Parathyroid adenoma (tissue), 2 donors: ENCODE results near the gene STXBP5.
"Not testable (repeated sequence)": the region's sequence is repeated elsewhere in the genome, so short reads cannot be mapped to it uniquely, and the experiment has no call there.

Experiments used
- H2AFZ ChIP-seq: fragments of 300-600 bp; sonication (generic); one replicate; pipeline ENCODE4 v1.7.0; 2017; ENCODE audit warnings: antibody characterized with exemption, mild to moderate bottlenecking
- H3K27ac ChIP-seq: fragments of 300-600 bp; sonication (generic); one replicate; pipeline ENCODE4 v1.7.0; 2017
- H3K27me3 ChIP-seq: fragments of 300-600 bp; sonication (generic); one replicate; pipeline ENCODE4 v1.7.0; 2017; ENCODE audit warnings: low read length; ENCODE audit not compliant: control insufficient read depth, insufficient read depth
- H3K36me3 ChIP-seq: fragments of 300-600 bp; sonication (generic); one replicate; pipeline ENCODE4 v1.7.0; 2017; ENCODE audit warnings: low read length; ENCODE audit not compliant: control insufficient read depth, insufficient read depth
- H3K4me1 ChIP-seq: fragments of 300-600 bp; sonication (generic); one replicate; pipeline ENCODE4 v1.7.0; 2017; ENCODE audit warnings: control low read depth
- H3K4me2 ChIP-seq: fragments of 300-600 bp; sonication (generic); one replicate; pipeline ENCODE4 v1.7.0; 2017; ENCODE audit warnings: low read length
- H3K4me3 ChIP-seq: fragments of 300-600 bp; sonication (generic); one replicate; pipeline ENCODE4 v1.7.0; 2017; ENCODE audit warnings: low read depth, low read length
- H3K79me2 ChIP-seq: fragments of 300-600 bp; sonication (generic); one replicate; pipeline ENCODE4 v1.7.0; 2017; ENCODE audit warnings: control low read depth
- H3K9ac ChIP-seq: fragments of 300-600 bp; sonication (generic); one replicate; pipeline ENCODE4 v1.7.0; 2017; ENCODE audit warnings: mild to moderate bottlenecking
- H3K9me3 ChIP-seq: fragments of 300-600 bp; sonication (generic); one replicate; pipeline ENCODE4 v1.7.0; 2017; ENCODE audit warnings: low read length; ENCODE audit not compliant: control insufficient read depth
- TF ChIP-seq, protein P1 (sequence below): fragments of 300-600 bp; sonication (generic); IDR thresholded peaks from one replicate; pipeline ENCODE4 v1.7.0; 2017; ENCODE audit warnings: antibody characterized with exemption, mild to moderate bottlenecking
- donor health status: primary hyperparathyroidism.

The STXBP5 gene

DNA sequence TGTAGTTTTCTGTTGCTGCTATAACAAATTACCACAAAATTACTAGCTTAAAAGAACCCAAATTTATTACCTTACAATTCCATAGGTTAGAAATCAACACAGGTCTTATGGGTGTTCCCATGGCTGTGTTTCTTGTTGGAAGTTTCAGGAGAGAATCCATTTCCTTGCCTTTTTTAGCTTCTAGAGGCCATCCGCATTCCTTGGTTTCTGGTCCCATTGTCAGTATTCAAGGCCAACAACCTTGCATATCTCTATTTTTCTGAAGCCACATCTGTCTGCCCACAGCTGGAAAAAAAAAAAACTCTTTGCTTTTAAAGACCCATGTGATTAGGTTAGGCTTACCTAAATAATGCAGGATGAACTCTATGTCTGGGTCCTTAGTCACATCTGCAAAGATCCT is 174.6 kb downstream of the STXBP5 start:
- no peak overlapping the region for H3K4me2 ChIP-seq
- no peak overlapping the region for H3K27ac ChIP-seq
- H3K4me1 ChIP-seq: no peaks in the 10 kb centered on the region
- no peaks in the 10 kb centered on the region for H3K79me2 ChIP-seq
- no peak overlapping the region for H3K9ac ChIP-seq
- no peaks in the 10 kb centered on the region for H3K27me3 ChIP-seq
- TF ChIP-seq, protein P1, sequence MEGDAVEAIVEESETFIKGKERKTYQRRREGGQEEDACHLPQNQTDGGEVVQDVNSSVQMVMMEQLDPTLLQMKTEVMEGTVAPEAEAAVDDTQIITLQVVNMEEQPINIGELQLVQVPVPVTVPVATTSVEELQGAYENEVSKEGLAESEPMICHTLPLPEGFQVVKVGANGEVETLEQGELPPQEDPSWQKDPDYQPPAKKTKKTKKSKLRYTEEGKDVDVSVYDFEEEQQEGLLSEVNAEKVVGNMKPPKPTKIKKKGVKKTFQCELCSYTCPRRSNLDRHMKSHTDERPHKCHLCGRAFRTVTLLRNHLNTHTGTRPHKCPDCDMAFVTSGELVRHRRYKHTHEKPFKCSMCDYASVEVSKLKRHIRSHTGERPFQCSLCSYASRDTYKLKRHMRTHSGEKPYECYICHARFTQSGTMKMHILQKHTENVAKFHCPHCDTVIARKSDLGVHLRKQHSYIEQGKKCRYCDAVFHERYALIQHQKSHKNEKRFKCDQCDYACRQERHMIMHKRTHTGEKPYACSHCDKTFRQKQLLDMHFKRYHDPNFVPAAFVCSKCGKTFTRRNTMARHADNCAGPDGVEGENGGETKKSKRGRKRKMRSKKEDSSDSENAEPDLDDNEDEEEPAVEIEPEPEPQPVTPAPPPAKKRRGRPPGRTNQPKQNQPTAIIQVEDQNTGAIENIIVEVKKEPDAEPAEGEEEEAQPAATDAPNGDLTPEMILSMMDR: no peak
- H2AFZ ChIP-seq: no peak overlapping the region
- no peaks in the 10 kb centered on the region for H3K36me3 ChIP-seq
- no peaks in the 10 kb centered on the region for H3K9me3 ChIP-seq
- H3K4me3 ChIP-seq: no peak overlapping the region

DNA sequence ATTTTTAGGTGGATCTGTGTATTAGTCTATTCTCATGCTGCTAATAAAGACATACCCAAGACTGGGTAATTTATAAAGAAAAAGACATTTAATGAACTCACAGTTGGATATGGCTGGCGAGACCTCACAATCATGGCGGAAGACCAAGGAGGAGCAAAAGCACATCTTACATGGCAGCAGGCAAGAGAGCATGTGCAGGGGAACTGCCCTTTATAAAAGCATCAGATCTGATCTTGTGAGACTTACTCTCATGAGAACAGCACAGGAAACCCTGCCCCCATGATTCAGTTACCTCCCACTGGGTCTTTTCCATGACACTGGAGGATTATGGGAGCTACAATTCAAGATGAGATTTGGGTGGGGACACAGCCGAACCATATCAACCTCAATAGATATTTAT is 176.6 kb downstream of the STXBP5 start:
- not testable (repeated sequence) for H3K4me2 ChIP-seq, H3K9me3 ChIP-seq, H2AFZ ChIP-seq, H3K4me1 ChIP-seq, H3K27ac ChIP-seq, H3K36me3 ChIP-seq, H3K27me3 ChIP-seq, H3K79me2 ChIP-seq, H3K4me3 ChIP-seq, H3K9ac ChIP-seq

DNA sequence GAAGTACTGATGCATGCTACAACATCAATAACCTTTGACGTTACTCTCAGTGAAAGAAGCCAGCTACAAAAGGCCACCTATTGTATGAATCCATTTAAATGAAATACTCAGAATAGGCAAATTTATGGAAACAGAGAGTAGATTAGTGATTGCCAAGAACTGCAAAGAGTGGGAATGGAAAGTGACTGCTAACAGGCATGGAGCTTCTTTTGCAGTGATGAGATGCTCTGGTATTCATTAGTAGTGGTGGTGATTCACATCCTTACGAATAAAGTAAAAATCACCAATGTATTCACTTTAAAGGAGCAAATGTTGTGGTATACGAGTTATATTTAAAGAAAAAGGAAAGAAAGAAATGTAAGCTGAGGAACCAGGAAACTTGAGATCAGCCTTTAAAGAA is 177.5 kb downstream of the STXBP5 start:
- Histone ChIP-seq H3K79me2 (no peaks in the 10 kb centered on the region), H3K9ac (no peak overlapping the region), H3K4me3 (no peak overlapping the region), H3K27me3 (no peaks in the 10 kb centered on the region), H3K27ac (no peak overlapping the region), H3K4me2 (no peak overlapping the region), H3K36me3 (no peaks in the 10 kb centered on the region), H2AFZ (no peak overlapping the region), H3K9me3 (no peaks in the 10 kb centered on the region), H3K4me1 (peaks cover 5% of the 10 kb centered on the region)
- TF ChIP-seq, protein P1: no peak

DNA sequence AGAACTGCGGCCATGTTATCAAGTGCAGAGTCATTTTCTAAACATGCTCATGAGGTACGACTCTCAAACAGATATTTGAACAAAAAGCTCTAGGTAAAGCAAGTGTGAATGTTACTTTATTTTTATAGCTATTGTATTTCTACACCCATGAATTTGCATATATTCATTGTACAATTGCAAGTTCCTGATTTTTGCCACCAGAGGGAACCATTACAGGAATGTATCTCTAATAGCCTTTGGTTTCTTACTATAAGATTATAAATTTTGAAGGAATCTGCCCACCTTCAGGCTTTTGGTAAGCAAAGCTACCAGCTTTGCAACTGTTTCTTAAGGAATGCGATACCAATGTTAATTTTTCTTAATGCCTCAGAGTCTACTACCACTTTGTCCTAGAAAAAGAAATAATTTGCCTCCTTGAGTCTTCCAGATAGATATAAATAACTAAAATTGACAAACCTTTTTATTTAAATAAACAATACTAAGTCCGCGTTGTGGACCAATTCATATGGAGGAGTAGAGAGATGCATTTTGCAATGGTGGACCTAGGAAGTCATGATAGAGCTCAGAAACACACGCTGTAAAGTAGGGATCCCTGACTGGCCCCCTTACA is 178.8 kb downstream of the STXBP5 start:
- no peaks in the 10 kb centered on the region for H3K36me3 ChIP-seq
- H3K4me2 ChIP-seq: no peak overlapping the region
- H3K9ac ChIP-seq: no peak overlapping the region
- no peak overlapping the region for H2AFZ ChIP-seq
- H3K27ac ChIP-seq: no peak overlapping the region
- no peaks in the 10 kb centered on the region for H3K27me3 ChIP-seq
- TF ChIP-seq, protein P1: peak; percentile 49
- H3K4me1 ChIP-seq: peaks cover 5% of the 10 kb centered on the region
- no peaks in the 10 kb centered on the region for H3K79me2 ChIP-seq
- no peaks in the 10 kb centered on the region for H3K9me3 ChIP-seq
- no peak overlapping the region for H3K4me3 ChIP-seq

DNA sequence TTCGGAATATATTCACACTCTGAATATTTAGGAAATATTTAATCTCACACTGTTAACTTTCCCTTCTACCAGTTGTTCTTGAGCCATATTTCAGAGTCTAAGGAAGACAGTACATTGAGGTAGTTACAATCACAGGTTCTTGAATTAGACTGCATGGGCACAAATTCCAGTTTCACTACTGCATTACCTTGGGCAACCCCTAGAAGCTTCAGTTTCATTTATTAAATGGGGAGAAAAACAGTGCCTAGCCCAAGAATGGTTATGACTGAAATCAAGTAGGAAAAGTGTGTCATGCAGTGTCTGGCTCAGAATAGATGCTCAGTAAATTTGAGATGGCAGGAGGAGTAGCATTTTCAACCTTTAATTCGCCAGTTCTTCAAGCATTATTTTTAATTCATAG is 179.8 kb downstream of the STXBP5 start:
- no peaks in the 10 kb centered on the region for H3K27me3 ChIP-seq
- no peak overlapping the region for H3K4me2 ChIP-seq
- H3K36me3 ChIP-seq: no peaks in the 10 kb centered on the region
- no peak overlapping the region for H3K9ac ChIP-seq
- H3K4me3 ChIP-seq: no peak overlapping the region
- H3K79me2 ChIP-seq: no peaks in the 10 kb centered on the region
- H3K27ac ChIP-seq: no peak overlapping the region
- H3K4me1 ChIP-seq: peaks cover 5% of the 10 kb centered on the region
- no peaks in the 10 kb centered on the region for H3K9me3 ChIP-seq
- no peak overlapping the region for H2AFZ ChIP-seq
- TF ChIP-seq, protein P1: no peak
